Measurements from ENCODE around the gene TAS2R13.

Gene TAS2R13

GRCh38 chr12:10867381-10867780 is 42.0 kb downstream of the TAS2R13 start:
- no peak for DNase-seq (ENCODE audit: low spot score)

GRCh38 chr12:10863512-10864218 is 45.7 kb downstream of the TAS2R13 start:
- DNase-seq (ENCODE audit: low spot score): no peak

- no peak for DNase-seq (ENCODE audit: low spot score)
Observed at GRCh38 chr12:10861366-10861765, 48.0 kb downstream of the TAS2R13 start.
